IPS-20b (cell line): ENCODE data around the gene RAPGEF3.

Source experiments
- H3K27ac ChIP-seq: one replicate; pipeline ENCODE4 v1.5.1; 2013; ENCODE audit warnings: low read length
- H3K27me3 ChIP-seq: 2 replicates; pipeline ENCODE4 v1.6.1; 2013; ENCODE audit warnings: mild to moderate bottlenecking, low read length, inconsistent platforms; ENCODE audit not compliant: insufficient read depth
- H3K36me3 ChIP-seq: 2 replicates; pipeline ENCODE4 v1.6.1; 2013; ENCODE audit warnings: low read depth, mild to moderate bottlenecking, inconsistent platforms, low read length, moderate library complexity; ENCODE audit not compliant: insufficient read depth
- H3K4me1 ChIP-seq: 2 replicates; pipeline ENCODE4 v1.6.1; 2013; ENCODE audit warnings: mild to moderate bottlenecking, control low read depth, inconsistent platforms, low read length, moderate library complexity; ENCODE audit not compliant: insufficient read depth
- H3K4me3 ChIP-seq: 2 replicates; pipeline ENCODE4 v1.5.1; 2013; ENCODE audit warnings: mild to moderate bottlenecking, low read length, inconsistent platforms
- H3K9ac ChIP-seq: 2 replicates; pipeline ENCODE4 v1.6.1; 2013; ENCODE audit warnings: low read depth, mild to moderate bottlenecking, inconsistent platforms, low read length, moderate library complexity
- H3K9me3 ChIP-seq: 2 replicates; pipeline ENCODE4 v1.6.1; 2013; ENCODE audit warnings: mild to moderate bottlenecking, low read depth, low read length, inconsistent platforms; ENCODE audit not compliant: insufficient read depth

Gene RAPGEF3

DNA sequence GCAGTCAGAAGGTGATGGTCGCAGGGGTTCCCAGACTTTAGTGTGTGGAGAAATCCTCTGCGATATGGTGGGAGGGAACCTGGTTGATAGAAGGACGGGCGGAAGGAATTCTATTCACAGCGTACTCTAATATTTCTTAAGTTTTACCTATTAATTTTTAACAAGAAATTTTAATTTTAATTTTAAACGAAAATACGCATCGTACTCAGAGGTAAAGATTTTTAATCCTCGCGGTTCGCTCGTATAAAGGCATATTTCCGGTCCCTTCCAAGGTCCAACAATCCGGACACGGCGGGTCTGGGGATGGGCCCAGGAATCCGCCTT lies 14.0 kb upstream of the RAPGEF3 start:
- Histone ChIP-seq H3K4me3 (peak overlapping the region; percentile 55), H3K36me3 (no peaks in the 10 kb centered on the region), H3K27me3 (peaks cover 30% of the 10 kb centered on the region), H3K9me3 (no peaks in the 10 kb centered on the region), H3K27ac (no peak overlapping the region), H3K4me1 (peaks cover 18% of the 10 kb centered on the region), H3K9ac (peak overlapping the region; percentile 24; the same call in 1 of the 2 replicates)

DNA sequence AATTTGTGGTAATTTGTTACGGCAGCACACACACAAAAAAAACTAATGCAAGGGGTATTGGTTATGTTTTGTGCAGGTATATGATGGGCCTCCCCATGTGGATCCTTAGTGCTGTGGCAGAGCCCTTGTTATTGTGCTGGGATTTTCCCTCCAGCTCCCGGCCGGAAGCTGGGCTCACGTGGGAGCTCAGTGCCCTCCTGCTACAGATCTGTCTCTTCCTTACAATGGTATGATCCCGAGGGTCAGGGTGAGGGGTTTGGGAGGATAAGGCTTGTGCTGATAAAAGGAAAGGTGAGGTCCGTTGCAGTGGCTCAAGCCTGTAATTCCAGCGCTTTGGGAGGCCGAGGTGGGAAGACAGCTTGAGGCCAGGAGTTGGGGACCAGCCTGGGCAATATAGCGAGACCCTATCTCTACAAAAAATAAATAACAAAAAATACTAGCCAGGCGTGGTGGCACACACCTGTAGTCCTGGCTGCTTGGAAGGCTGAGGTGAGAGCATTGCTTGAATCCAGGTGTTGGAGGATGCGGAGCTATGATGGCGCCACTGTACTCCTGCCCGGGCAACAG lies 13.5 kb upstream of the RAPGEF3 start:
- H3K4me1 ChIP-seq = peaks cover 23% of the 10 kb centered on the region
- H3K9me3 ChIP-seq = no peaks in the 10 kb centered on the region
- H3K4me3 ChIP-seq = peak overlapping the region; percentile 55
- H3K27ac ChIP-seq = no peak overlapping the region
- peaks cover 30% of the 10 kb centered on the region for H3K27me3 ChIP-seq
- no peaks in the 10 kb centered on the region for H3K36me3 ChIP-seq
- H3K9ac ChIP-seq = no peak overlapping the region; the same call in 1 of the 2 replicates

DNA sequence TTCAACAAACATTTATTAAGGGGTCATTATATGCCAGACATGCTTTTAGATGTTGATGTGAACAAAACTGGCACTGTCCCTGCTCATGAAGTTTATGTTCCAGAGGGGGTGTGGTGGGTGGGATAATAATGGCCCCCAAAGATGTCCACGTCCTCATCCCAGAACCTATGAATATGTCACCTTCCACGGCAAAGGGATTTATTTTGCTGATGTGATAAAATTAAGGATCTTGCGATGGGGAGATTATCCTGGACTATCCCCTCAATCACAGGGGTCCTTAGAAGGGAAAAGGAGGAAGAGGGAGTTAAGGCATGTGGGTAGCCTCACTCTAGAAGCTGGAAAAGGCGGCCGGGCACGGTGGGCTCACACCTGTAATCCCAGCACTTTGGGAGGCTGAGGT lies 12.6 kb upstream of the RAPGEF3 start:
- Histone ChIP-seq H3K27me3 (peaks cover 30% of the 10 kb centered on the region), H3K9ac (no peak overlapping the region), H3K4me1 (peaks cover 23% of the 10 kb centered on the region), H3K36me3 (no peaks in the 10 kb centered on the region), H3K4me3 (no peak overlapping the region), H3K9me3 (no peaks in the 10 kb centered on the region), H3K27ac (no peak overlapping the region)

DNA sequence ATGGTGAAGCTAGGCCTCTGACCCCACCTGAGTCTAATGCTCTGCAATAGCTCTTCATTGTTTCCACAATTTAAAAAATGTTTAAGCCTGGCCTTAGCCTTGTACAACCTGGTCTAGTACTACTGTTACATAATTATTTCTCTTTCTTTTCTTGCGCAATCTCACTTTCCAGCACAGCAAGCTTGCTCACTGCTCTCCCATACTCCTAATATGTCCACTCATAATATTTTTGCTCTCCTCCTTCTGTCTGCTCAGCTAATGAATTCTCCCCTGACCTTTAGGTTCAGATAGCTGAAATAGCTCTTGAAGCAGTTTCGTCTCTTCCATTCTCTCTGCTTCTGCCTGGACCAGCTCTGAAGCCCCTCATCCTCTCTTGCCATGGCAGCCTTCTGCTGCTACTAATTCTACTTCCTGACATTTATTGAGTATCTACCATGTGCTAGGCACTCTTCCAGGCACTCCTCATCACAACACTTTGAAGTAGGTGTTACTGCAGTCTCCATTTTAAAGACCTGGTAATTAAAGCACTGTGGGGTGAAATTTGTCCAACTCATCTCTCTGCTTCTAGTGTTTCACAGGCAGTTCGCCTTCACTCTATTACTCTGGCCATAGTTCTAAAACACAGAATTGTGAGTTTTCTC lies 11.5 kb upstream of the RAPGEF3 start:
- Histone ChIP-seq H3K36me3 (no peaks in the 10 kb centered on the region), H3K27ac (no peak overlapping the region), H3K27me3 (peaks cover 28% of the 10 kb centered on the region), H3K9ac (no peak overlapping the region), H3K4me1 (peaks cover 23% of the 10 kb centered on the region), H3K9me3 (no peaks in the 10 kb centered on the region), H3K4me3 (no peak overlapping the region)

DNA sequence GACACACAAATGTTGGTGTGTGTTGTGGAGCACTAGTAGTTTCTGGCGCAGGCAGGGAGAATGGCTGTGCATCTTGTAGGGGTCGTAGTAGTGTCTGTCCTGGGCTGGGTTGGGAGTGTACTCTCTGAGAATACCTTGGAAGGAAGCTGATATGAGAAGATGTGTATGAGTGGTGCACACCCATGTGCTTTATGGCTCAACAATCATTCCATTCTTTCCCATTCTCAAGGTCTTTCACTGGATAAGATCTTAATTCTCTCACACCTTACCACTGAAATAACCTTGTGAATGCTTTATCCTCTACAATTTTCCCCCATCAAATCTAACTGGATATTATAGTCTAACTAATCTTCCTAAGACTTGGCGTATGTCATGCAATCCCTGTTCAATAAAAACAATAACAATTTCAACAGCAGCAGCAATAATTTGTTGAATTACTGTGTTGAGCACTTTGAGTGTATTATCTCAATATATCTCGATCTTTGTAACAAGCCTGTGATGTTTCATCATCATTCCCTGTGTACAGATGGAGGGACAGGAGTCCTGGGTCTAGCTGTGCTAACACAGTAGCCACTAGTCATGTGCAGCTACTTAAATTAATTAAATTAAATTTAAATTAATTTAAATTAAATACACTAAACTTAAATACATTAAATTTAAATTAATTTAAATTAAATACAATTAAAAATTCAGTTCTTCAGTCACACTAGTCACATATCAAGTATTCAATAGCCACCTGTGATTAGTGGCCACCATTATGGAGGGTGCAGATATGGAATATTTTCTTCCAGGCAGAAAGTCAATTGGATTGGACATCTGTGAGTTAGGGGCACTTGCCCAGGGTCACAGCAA lies 10.8 kb upstream of the RAPGEF3 start:
- no peak overlapping the region for H3K27ac ChIP-seq
- no peaks in the 10 kb centered on the region for H3K36me3 ChIP-seq
- H3K4me3 ChIP-seq = no peak overlapping the region
- no peak overlapping the region for H3K9ac ChIP-seq
- H3K9me3 ChIP-seq = no peaks in the 10 kb centered on the region
- peaks cover 22% of the 10 kb centered on the region for H3K27me3 ChIP-seq
- peaks cover 23% of the 10 kb centered on the region for H3K4me1 ChIP-seq

DNA sequence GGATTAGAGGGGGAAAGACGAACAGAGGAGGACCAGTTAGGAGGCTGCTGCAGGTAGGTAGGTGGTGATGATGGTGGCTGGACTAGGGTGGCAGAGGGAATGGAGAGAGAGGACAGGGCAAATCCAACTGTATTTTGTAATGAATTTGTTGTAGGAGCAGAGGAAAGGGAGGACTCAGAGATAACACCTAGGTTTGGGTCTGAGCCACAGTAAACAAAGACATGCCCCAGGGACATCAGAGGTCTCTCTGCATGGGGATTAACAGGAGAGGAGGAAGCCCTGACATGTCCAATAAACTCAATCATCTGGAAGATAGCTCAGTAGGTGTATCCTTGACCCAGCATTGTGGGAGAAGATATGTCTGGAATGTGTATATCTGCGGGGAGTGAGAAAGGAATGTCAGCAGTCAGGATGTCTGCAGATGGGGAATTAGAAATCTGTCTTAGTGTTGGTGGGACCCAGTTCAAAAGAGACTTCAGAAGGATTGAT lies 9.7 kb upstream of the RAPGEF3 start:
- no peak overlapping the region for H3K27ac ChIP-seq
- H3K9me3 ChIP-seq = no peaks in the 10 kb centered on the region
- peaks cover 11% of the 10 kb centered on the region for H3K27me3 ChIP-seq
- no peak overlapping the region for H3K9ac ChIP-seq
- no peak overlapping the region for H3K4me3 ChIP-seq
- peaks cover 23% of the 10 kb centered on the region for H3K4me1 ChIP-seq
- no peaks in the 10 kb centered on the region for H3K36me3 ChIP-seq

DNA sequence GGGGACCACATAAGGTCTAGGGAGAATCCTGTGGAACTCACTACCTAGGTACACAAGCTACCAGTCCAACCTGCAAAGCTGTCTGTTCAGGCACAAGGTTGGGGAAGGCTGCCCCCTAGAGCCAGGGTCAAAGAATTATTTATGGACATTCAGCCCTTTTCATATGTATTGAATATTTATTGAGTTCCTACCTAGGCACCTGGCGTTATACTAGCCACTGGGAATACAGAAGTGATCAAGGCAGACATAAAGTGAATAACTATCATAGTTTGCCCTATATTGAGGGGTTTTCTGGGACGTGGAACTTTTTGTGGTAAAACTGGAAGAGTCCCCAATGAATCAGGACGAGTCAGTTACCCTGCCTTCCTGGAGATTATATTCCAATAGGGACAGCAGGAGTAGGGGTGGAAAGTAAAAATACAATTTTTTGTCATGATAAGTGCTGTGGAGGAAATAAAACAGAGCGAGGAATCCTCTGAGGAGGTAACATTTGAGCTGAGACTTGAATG lies 8.6 kb upstream of the RAPGEF3 start:
- Histone ChIP-seq H3K27ac (no peak overlapping the region), H3K9me3 (no peaks in the 10 kb centered on the region), H3K4me3 (no peak overlapping the region), H3K27me3 (peaks cover 6% of the 10 kb centered on the region), H3K36me3 (no peaks in the 10 kb centered on the region), H3K4me1 (peaks cover 19% of the 10 kb centered on the region), H3K9ac (no peak overlapping the region)

DNA sequence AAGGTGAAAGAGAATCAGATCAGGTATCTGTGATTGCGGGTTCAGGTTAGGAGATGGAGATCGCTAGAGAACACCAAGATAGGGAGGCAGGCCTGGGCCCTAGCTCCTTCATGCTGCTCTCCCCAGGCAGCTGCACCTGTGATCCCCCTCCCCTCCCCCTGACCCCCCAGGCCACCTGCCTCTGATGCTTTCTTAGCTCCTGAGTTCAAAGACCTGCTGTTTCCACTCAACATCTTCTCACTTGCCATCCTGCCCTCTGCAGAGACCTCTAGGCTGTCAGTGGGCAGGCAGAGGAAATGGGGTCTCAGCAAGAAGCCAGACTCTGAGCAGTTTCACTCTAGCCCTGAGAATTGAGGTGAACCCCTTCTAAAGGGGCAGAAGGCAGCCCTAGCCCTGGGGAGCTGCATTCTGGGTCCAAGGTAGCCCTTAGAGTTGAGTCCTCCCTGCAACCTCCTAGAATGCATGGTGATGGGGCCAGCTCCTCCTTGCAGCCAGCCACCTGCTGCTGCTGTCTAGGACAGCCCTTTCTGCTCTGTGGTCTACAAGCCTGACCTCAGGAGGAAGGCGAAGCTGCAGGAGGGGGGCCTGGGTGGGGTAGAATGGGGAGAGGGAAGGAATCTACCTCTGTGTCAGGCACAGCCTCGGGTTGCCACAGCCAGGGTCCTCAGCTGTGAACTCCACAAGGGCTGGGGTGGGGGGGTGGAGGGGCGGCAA lies 8.0 kb upstream of the RAPGEF3 start:
- Histone ChIP-seq H3K27ac (no peak overlapping the region), H3K4me3 (no peak overlapping the region)

DNA sequence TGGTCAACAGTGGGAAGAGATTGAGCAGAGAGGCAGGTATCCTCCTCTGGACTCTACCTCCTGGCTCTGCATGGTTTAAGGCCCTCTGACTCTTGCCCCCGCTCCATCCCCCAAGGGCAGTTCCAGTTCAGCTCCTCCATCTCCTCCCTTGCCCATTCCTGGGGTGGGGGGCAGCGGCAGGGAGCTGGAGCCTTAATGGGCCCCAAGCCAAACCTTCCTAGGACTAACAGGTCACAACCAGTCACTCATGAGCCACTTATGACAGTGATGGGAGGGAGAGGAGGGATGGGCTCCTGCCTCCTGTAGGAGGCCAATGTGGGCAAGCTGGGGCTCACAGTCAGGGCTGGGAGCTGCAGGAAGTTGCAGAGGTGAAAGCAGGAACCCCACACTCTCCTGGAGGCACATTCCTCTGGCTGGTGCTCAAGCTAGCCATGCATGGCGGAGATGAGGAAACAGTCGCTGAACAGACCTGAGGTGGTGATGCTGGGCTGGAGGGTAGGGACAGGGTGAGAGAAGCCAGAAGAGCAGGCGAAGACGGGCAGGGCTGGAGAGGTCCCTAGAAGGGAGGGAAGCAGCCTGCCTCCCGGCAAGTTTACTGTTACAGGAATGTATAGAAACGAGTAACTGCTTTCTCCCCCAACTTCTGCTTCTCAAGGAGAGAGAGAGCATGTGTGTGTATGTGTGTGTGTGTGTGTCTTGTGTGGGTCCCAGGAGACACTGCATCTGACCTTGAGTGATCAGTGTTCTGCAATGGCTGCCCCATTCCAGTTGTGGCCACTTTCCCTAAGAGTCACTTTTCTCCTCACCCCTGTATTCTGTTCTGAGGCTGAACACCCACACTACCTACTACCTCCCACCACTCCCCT lies 5.0 kb upstream of the RAPGEF3 start:
- H3K9ac ChIP-seq = no peak overlapping the region
- no peaks in the 10 kb centered on the region for H3K36me3 ChIP-seq
- no peaks in the 10 kb centered on the region for H3K9me3 ChIP-seq
- H3K4me1 ChIP-seq = peaks cover 11% of the 10 kb centered on the region
- no peak overlapping the region for H3K27ac ChIP-seq
- H3K4me3 ChIP-seq = no peak overlapping the region
- H3K27me3 ChIP-seq = peaks cover 10% of the 10 kb centered on the region; the same call in 1 of the 2 replicates

More for the DNA sequence above, 8.0 kb upstream of the RAPGEF3 start:
- Histone ChIP-seq H3K9me3 (no peaks in the 10 kb centered on the region), H3K27me3 (peaks cover under 1% of the 10 kb centered on the region; the same call in 1 of the 2 replicates), H3K4me1 (peaks cover 18% of the 10 kb centered on the region), H3K9ac (no peak overlapping the region), H3K36me3 (no peaks in the 10 kb centered on the region)

DNA sequence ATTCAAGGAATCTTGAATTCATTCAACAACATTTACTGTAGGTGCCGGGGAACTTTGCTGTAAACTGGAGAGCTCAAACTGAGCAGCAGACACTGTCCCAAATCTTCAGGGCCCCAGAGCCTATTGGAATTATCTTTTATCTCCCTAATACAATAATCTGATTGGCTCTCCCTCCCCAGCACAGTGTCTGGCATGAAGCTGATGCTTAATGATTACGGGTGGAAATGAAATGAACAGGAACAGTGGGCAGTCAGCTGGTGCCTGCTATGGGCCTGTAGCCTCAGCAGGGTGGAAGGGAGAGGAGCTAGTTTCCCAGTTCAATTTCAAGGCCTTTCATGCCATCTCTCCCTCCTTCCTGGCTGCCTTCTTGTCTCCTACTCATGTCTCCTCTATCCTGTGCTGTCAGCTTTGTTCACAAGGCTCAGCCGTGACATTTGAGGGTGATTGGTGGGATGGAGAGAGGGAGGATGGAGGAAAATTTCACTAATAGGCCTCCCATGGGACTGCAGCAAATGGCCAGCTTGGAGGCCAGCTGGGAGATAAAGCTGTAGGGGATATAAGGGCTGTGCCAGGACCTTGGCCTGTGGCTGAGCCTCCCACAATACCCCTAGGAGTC lies 4.3 kb upstream of the RAPGEF3 start:
- no peak overlapping the region for H3K27ac ChIP-seq
- H3K4me1 ChIP-seq = peaks cover 10% of the 10 kb centered on the region
- H3K9ac ChIP-seq = no peak overlapping the region
- H3K9me3 ChIP-seq = no peaks in the 10 kb centered on the region
- H3K27me3 ChIP-seq = peaks cover 11% of the 10 kb centered on the region; the same call in 1 of the 2 replicates
- no peaks in the 10 kb centered on the region for H3K36me3 ChIP-seq
- no peak overlapping the region for H3K4me3 ChIP-seq
